HepG2 (cell line): ENCODE results near the gene CYB5R2.

ENCODE experiments used
- LRRFIP1 ChIP-seq: sonication (generic); formaldehyde crosslinking; conservative IDR thresholded peaks from 2 replicates; pipeline ENCODE4 v1.4.0; 2020; ENCODE audit warnings: missing genetic modification reagents
- MYC ChIP-seq: sonication (generic); formaldehyde crosslinking; IDR thresholded peaks from 2 replicates; pipeline ENCODE4 v1.9.0; 2021; ENCODE audit warnings: missing genetic modification reagents, borderline replicate concordance
- SMARCC2 ChIP-seq: fragments of 450-650 bp; IDR thresholded peaks from 2 replicates; pipeline ENCODE4 v1.6.1; 2017; ENCODE audit warnings: antibody characterized with exemption, mild to moderate bottlenecking
- ZNF556 ChIP-seq: sonication (generic); formaldehyde crosslinking; IDR thresholded peaks from 2 replicates; pipeline ENCODE4 v1.4.0; 2020; ENCODE audit warnings: mild to moderate bottlenecking, missing genetic modification reagents, borderline replicate concordance

DNA sequence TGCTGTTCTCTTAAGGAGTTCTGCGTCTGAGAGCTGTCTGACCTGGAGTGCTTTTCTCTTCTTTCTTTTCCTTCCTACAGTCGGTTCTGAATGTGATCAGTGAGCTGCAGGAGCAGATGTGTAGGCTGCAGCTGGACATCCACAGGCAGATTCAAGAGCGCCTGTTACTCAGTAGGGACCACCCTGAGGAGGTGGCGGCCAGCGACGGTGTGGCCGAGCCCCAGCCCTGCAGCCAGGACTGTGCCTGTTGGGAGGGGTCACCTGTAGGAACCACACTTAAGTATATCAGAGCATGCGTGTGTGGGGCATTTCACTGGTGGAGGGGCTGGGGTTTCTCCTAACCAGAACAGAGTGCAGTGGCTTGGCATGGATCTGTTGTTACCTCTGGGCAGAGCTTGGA lies 56.3 kb downstream of the CYB5R2 start:
- TF ChIP-seq MYC (CRISPR knock-in tag): no peak
- no peak for TF ChIP-seq ZNF556 (CRISPR knock-in tag)
- TF ChIP-seq SMARCC2: no peak
- TF ChIP-seq LRRFIP1 (CRISPR knock-in tag): no peak
